Neural cell (in vitro differentiated cells): Measurements from ENCODE around the gene KIFC3. TPM values are rescaled to one million over a fixed set of nuclear protein-coding genes. Genes with fewer than 3 reads are reported as not detected.
A peak's percentile ranks its signal among the peaks of the same experiment; 100 is the strongest.

Experiments
- H2AFZ ChIP-seq: fragments of 200-600, 300-800 bp; sonication (generic), shearing (Covaris generic); 2 replicates; pipeline ENCODE4 v1.6.0; 2014; ENCODE audit warnings: low read depth, mild to moderate bottlenecking, antibody characterized with exemption, low read length, moderate library complexity
- H3F3A ChIP-seq: fragments of 200-600 bp; shearing (Covaris generic); 2 replicates; pipeline ENCODE4 v1.6.1; 2016; ENCODE audit warnings: mild to moderate bottlenecking, moderate library complexity, mixed read lengths, antibody characterized with exemption, low read length; ENCODE audit not compliant: insufficient read depth, poor library complexity, severe bottlenecking
- H3K27ac ChIP-seq: fragments of 200-600, 300-800 bp; sonication (generic), shearing (Covaris generic); 2 replicates; pipeline ENCODE4 v1.5.1; 2014; ENCODE audit warnings: mild to moderate bottlenecking, low read length, moderate library complexity
- H3K27me3 ChIP-seq: fragments of 300-800, 200-600 bp; sonication (generic), shearing (Covaris generic); 2 replicates; pipeline ENCODE4 v1.6.0; 2014; ENCODE audit warnings: mild to moderate bottlenecking, low read depth, low read length, moderate library complexity; ENCODE audit not compliant: insufficient read depth
- H3K36me3 ChIP-seq: fragments of 300-800, 200-600 bp; sonication (generic), shearing (Covaris generic); 2 replicates; pipeline ENCODE4 v1.5.1; 2014; ENCODE audit warnings: mild to moderate bottlenecking, antibody characterized with exemption, low read length, moderate library complexity; ENCODE audit not compliant: insufficient read depth
- H3K4me2 ChIP-seq: fragments of 300-800, 200-600 bp; sonication (generic), shearing (Covaris generic); 2 replicates; pipeline ENCODE4 v1.6.0; 2014; ENCODE audit warnings: mild to moderate bottlenecking, low read length
- H3K4me3 ChIP-seq: fragments of 300-800, 200-600 bp; sonication (generic), shearing (Covaris generic); 2 replicates; pipeline ENCODE4 v1.5.1; 2014; ENCODE audit warnings: mild to moderate bottlenecking, low read length, moderate library complexity
- H3K79me2 ChIP-seq: fragments of 200-600 bp; shearing (Covaris generic); replicated peaks from 2 replicates; pipeline ENCODE4 v1.6.0; 2014; ENCODE audit warnings: mild to moderate bottlenecking, low read length, moderate library complexity; ENCODE audit not compliant: insufficient read depth
- H3K9ac ChIP-seq: fragments of 300-800, 200-600 bp; sonication (generic), shearing (Covaris generic); 2 replicates; pipeline ENCODE4 v1.6.1; 2016; ENCODE audit warnings: mild to moderate bottlenecking, low read length, mixed read lengths
- H3K9me2 ChIP-seq: fragments of 200-600 bp; shearing (Covaris generic); 2 replicates; pipeline ENCODE4 v1.6.1; 2016; ENCODE audit warnings: mild to moderate bottlenecking, low read length, mixed read lengths; ENCODE audit not compliant: insufficient read depth
- H3K9me3 ChIP-seq: fragments of 200-600, 300-800 bp; sonication (generic), shearing (Covaris generic); 2 replicates; pipeline ENCODE4 v1.6.1; 2016; ENCODE audit warnings: mild to moderate bottlenecking, mixed run types, low read length, moderate library complexity, mixed read lengths
- H4K20me1 ChIP-seq: fragments of 200-600 bp; shearing (Covaris generic); 2 replicates; pipeline ENCODE4 v1.6.1; 2016; ENCODE audit warnings: mild to moderate bottlenecking, mixed run types; ENCODE audit not compliant: insufficient read depth
- CTCF ChIP-seq: fragments of 450-650 bp; IDR thresholded peaks from 2 replicates; pipeline ENCODE4 v1.5.1; 2014; ENCODE audit warnings: antibody characterized with exemption, mild to moderate bottlenecking, moderate library complexity; ENCODE audit not compliant: poor library complexity, severe bottlenecking
- EP300 ChIP-seq: fragments of 450-650 bp; conservative IDR thresholded peaks from 2 replicates; pipeline ENCODE4 v1.6.1; 2014; ENCODE audit warnings: antibody characterized with exemption, mild to moderate bottlenecking, moderate library complexity; ENCODE audit not compliant: poor library complexity, severe bottlenecking
- EZH2 ChIP-seq: fragments of 200-600, 300-800 bp; shearing (Covaris generic), sonication (generic); IDR thresholded peaks from 2 replicates; pipeline ENCODE4 v1.6.1; 2014; ENCODE audit warnings: antibody characterized with exemption, low read length, borderline replicate concordance, mild to moderate bottlenecking; ENCODE audit not compliant: insufficient read depth, poor library complexity, severe bottlenecking
- MXI1 ChIP-seq: fragments of 450-650 bp; conservative IDR thresholded peaks from 2 replicates; pipeline ENCODE4 v1.6.1; 2014; ENCODE audit warnings: antibody characterized with exemption, mild to moderate bottlenecking; ENCODE audit not compliant: poor library complexity, severe bottlenecking
- POLR2AphosphoS5 ChIP-seq: IDR thresholded peaks from 2 replicates; pipeline ENCODE4 v1.6.1; 2012
- RAD21 ChIP-seq: fragments of 450-650 bp; conservative IDR thresholded peaks from 2 replicates; pipeline ENCODE4 v1.6.1; 2014; ENCODE audit warnings: antibody characterized with exemption, mild to moderate bottlenecking, moderate library complexity
- REST ChIP-seq: IDR thresholded peaks from 2 replicates; pipeline ENCODE4 v1.6.1; 2012; ENCODE audit warnings: borderline replicate concordance
- SMC3 ChIP-seq: fragments of 450-650 bp; conservative IDR thresholded peaks from 2 replicates; pipeline ENCODE4 v1.6.1; 2014; ENCODE audit warnings: antibody characterized with exemption, mild to moderate bottlenecking, moderate library complexity; ENCODE audit not compliant: poor library complexity
- TAF1 ChIP-seq: IDR thresholded peaks from 2 replicates; pipeline ENCODE4 v1.6.1; 2012; ENCODE audit warnings: low read depth
- polyA plus RNA-seq: library from polyadenylated mRNA; depleted of rRNA; stranded (reverse); fragments of >200 nt; gene quantifications from 2 replicates; pipeline ENCODE4 v1.2.3, GENCODE V29; 2014

The KIFC3 gene
- polyA plus RNA-seq, 1 donor from 2014 or later, result 29.7 TPM

- H3F3A ChIP-seq, result no peaks in the 10 kb centered on the region
- no peak overlapping the region for H3K4me3 ChIP-seq
- H3K27ac ChIP-seq, result no peak overlapping the region
- TF ChIP-seq CTCF (no peak), TAF1 (no peak), SMC3 (no peak), EZH2 (no peak), POLR2AphosphoS5 (no peak), REST (no peak), RAD21 (no peak), EP300 (no peak), MXI1 (no peak)
- no peaks in the 10 kb centered on the region for H3K27me3 ChIP-seq
- no peaks in the 10 kb centered on the region for H3K79me2 ChIP-seq
- no peaks in the 10 kb centered on the region for H3K9me2 ChIP-seq
- H3K9ac ChIP-seq, result no peak overlapping the region
- no peaks in the 10 kb centered on the region for H4K20me1 ChIP-seq
- no peaks in the 10 kb centered on the region for H3K9me3 ChIP-seq
- H2AFZ ChIP-seq, result no peak overlapping the region
- no peaks in the 10 kb centered on the region for H3K36me3 ChIP-seq
- no peak overlapping the region for H3K4me2 ChIP-seq
Measured at GRCh38 chr16:57738844-57739243, 63.4 kb downstream of the KIFC3 start.

GRCh38 chr16:57736419-57737351 lies 65.6 kb downstream of the KIFC3 start:
- Histone ChIP-seq H3K36me3 (no peaks in the 10 kb centered on the region), H3K9me3 (no peaks in the 10 kb centered on the region), H3K4me3 (peak overlapping the region; percentile 74), H4K20me1 (no peaks in the 10 kb centered on the region), H3K27ac (peak overlapping the region; percentile 54), H3K27me3 (no peaks in the 10 kb centered on the region), H3K79me2 (no peaks in the 10 kb centered on the region), H3K9ac (peak overlapping the region; percentile 76), H2AFZ (no peak overlapping the region), H3K4me2 (peak overlapping the region; percentile 80), H3F3A (no peaks in the 10 kb centered on the region), H3K9me2 (no peaks in the 10 kb centered on the region)
- TF ChIP-seq SMC3 (peak; percentile 60), CTCF (peak; percentile 55), RAD21 (peak; percentile 36), TAF1 (no peak), MXI1 (peak; percentile 37), REST (no peak), EZH2 (no peak), POLR2AphosphoS5 (no peak), EP300 (no peak)
